ENCODE measurements around the gene SDSL. TPM values are rescaled to one million over a fixed set of nuclear protein-coding genes. Genes with fewer than 3 reads are reported as not detected.

Gene SDSL
- total RNA-seq, 1 experiment from 2014 or later: 8.6 TPM

- DNase-seq (ENCODE audit: low read depth, low spot score): peak; percentile 38
- in situ Hi-C loops (cut with HindIII; ENCODE audit: low pct_unique_long_range_greater_than_20kb, low sequenced_read_pairs): no loop called here
Observed at GRCh38 chr12:113392988-113393579, 29.1 kb upstream of the SDSL start.

GRCh38 chr12:113393749-113394148 is 28.4 kb upstream of the SDSL start:
- in situ Hi-C loops (cut with HindIII; ENCODE audit: low pct_unique_long_range_greater_than_20kb, low sequenced_read_pairs): no loop called here
- DNase-seq (ENCODE audit: low read depth, low spot score): no peak

GRCh38 chr12:113395119-113395518 is 27.1 kb upstream of the SDSL start:
- DNase-seq (ENCODE audit: low read depth, low spot score): no peak

GRCh38 chr12:113396200-113396599 is 26.0 kb upstream of the SDSL start:
- in situ Hi-C loops (cut with HindIII; ENCODE audit: low pct_unique_long_range_greater_than_20kb, low sequenced_read_pairs): no loop called here
- peak; percentile 22 for DNase-seq (ENCODE audit: low read depth, low spot score)

More at GRCh38 chr12:113395119-113395518, 27.1 kb upstream of the SDSL start:
- in situ Hi-C loops (cut with HindIII; ENCODE audit: low pct_unique_long_range_greater_than_20kb, low sequenced_read_pairs): no loop called here

GRCh38 chr12:113396828-113397496 is 25.2 kb upstream of the SDSL start:
- peak; percentile 71 for DNase-seq (ENCODE audit: low read depth, low spot score)
- in situ Hi-C loops (cut with HindIII; ENCODE audit: low pct_unique_long_range_greater_than_20kb, low sequenced_read_pairs): no loop called here

- in situ Hi-C loops (cut with HindIII; ENCODE audit: low pct_unique_long_range_greater_than_20kb, low sequenced_read_pairs): no loop called here
- peak; percentile 23 for DNase-seq (ENCODE audit: low read depth, low spot score)
Observed at GRCh38 chr12:113397497-113398197, 24.5 kb upstream of the SDSL start.

GRCh38 chr12:113398346-113399290 is 23.6 kb upstream of the SDSL start:
- no peak for DNase-seq (ENCODE audit: low read depth, low spot score)
- in situ Hi-C loops (cut with HindIII; ENCODE audit: low pct_unique_long_range_greater_than_20kb, low sequenced_read_pairs): no loop called here

GRCh38 chr12:113399490-113399889 is 22.7 kb upstream of the SDSL start:
- no peak for DNase-seq (ENCODE audit: low read depth, low spot score)
- in situ Hi-C loops (cut with HindIII; ENCODE audit: low pct_unique_long_range_greater_than_20kb, low sequenced_read_pairs): no loop called here

- no peak for DNase-seq (ENCODE audit: low read depth, low spot score)
- in situ Hi-C loops (cut with HindIII; ENCODE audit: low pct_unique_long_range_greater_than_20kb, low sequenced_read_pairs): no loop called here
Observed at GRCh38 chr12:113400362-113400761, 21.8 kb upstream of the SDSL start.

GRCh38 chr12:113401066-113402000 is 20.8 kb upstream of the SDSL start:
- in situ Hi-C loops (cut with HindIII; ENCODE audit: low pct_unique_long_range_greater_than_20kb, low sequenced_read_pairs): no loop called here
- no peak for DNase-seq (ENCODE audit: low read depth, low spot score)

GRCh38 chr12:113402586-113403260 is 19.5 kb upstream of the SDSL start:
- in situ Hi-C loops (cut with HindIII; ENCODE audit: low pct_unique_long_range_greater_than_20kb, low sequenced_read_pairs): no loop called here
- DNase-seq (ENCODE audit: low read depth, low spot score): no peak

- in situ Hi-C loops (cut with HindIII; ENCODE audit: low pct_unique_long_range_greater_than_20kb, low sequenced_read_pairs): no loop called here
- peak; percentile 44 for DNase-seq (ENCODE audit: low read depth, low spot score)
Observed at GRCh38 chr12:113403435-113404415, 18.5 kb upstream of the SDSL start, which contains the start of gene SDS. SDS (minus strand) TSS chr12:113403887; CDS start chr12:113399708, 4,179 bp downstream.

GRCh38 chr12:113405694-113406093 is 16.5 kb upstream of the SDSL start:
- DNase-seq (ENCODE audit: low read depth, low spot score): no peak
- in situ Hi-C loops (cut with HindIII; ENCODE audit: low pct_unique_long_range_greater_than_20kb, low sequenced_read_pairs): no loop called here

GRCh38 chr12:113407931-113408600 is 14.1 kb upstream of the SDSL start:
- no peak for DNase-seq (ENCODE audit: low read depth, low spot score)
- in situ Hi-C loops (cut with HindIII; ENCODE audit: low pct_unique_long_range_greater_than_20kb, low sequenced_read_pairs): no loop called here

Measured in SK-MEL-5 (cell line).